DND-41 (cell line): Measurements from ENCODE around the gene SYNM.

ENCODE experiments used
- EZH2 ChIP-seq: IDR thresholded peaks from 3 replicates; pipeline ENCODE4 v1.6.1; 2012; ENCODE audit warnings: borderline replicate concordance, low read depth, mild to moderate bottlenecking, moderate library complexity, low read length, inconsistent platforms; ENCODE audit not compliant: severe bottlenecking
- TF ChIP-seq, protein P1 (sequence below): IDR thresholded peaks from 2 replicates; pipeline ENCODE4 v1.5.1; 2012; ENCODE audit warnings: borderline replicate concordance, low read length, moderate library complexity, mild to moderate bottlenecking; ENCODE audit not compliant: poor library complexity, severe bottlenecking; ENCODE audit errors: extremely low read depth

DNA sequence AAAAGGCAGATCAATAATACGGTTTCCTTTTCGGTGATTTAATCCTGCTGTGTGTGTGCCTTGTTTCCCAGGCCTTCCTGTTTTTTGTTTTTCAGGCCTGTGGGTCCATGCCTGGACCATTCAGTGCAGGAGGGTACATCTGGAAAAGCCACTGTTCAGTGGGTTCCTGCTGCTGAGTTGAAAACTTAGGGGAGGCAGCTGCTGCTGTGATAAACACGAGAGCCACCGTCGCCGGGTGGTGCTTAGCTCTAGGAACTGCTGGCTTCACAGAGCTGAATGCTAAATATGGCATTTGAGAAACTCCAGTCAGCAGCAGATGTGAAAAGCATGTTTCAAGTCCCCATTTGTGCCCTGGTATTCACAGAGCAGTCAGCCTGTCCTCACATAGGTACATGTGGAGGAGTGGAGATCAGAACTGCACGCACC, 44.0 kb downstream of the SYNM start:
- TF ChIP-seq, protein P1, sequence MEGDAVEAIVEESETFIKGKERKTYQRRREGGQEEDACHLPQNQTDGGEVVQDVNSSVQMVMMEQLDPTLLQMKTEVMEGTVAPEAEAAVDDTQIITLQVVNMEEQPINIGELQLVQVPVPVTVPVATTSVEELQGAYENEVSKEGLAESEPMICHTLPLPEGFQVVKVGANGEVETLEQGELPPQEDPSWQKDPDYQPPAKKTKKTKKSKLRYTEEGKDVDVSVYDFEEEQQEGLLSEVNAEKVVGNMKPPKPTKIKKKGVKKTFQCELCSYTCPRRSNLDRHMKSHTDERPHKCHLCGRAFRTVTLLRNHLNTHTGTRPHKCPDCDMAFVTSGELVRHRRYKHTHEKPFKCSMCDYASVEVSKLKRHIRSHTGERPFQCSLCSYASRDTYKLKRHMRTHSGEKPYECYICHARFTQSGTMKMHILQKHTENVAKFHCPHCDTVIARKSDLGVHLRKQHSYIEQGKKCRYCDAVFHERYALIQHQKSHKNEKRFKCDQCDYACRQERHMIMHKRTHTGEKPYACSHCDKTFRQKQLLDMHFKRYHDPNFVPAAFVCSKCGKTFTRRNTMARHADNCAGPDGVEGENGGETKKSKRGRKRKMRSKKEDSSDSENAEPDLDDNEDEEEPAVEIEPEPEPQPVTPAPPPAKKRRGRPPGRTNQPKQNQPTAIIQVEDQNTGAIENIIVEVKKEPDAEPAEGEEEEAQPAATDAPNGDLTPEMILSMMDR, result no peak
- no peak for TF ChIP-seq EZH2
